Measurements from ENCODE around the gene MYOF. TPM values are rescaled to one million over a fixed set of nuclear protein-coding genes. Genes with fewer than 3 reads are reported as not detected.

MYOF gene, protein sequence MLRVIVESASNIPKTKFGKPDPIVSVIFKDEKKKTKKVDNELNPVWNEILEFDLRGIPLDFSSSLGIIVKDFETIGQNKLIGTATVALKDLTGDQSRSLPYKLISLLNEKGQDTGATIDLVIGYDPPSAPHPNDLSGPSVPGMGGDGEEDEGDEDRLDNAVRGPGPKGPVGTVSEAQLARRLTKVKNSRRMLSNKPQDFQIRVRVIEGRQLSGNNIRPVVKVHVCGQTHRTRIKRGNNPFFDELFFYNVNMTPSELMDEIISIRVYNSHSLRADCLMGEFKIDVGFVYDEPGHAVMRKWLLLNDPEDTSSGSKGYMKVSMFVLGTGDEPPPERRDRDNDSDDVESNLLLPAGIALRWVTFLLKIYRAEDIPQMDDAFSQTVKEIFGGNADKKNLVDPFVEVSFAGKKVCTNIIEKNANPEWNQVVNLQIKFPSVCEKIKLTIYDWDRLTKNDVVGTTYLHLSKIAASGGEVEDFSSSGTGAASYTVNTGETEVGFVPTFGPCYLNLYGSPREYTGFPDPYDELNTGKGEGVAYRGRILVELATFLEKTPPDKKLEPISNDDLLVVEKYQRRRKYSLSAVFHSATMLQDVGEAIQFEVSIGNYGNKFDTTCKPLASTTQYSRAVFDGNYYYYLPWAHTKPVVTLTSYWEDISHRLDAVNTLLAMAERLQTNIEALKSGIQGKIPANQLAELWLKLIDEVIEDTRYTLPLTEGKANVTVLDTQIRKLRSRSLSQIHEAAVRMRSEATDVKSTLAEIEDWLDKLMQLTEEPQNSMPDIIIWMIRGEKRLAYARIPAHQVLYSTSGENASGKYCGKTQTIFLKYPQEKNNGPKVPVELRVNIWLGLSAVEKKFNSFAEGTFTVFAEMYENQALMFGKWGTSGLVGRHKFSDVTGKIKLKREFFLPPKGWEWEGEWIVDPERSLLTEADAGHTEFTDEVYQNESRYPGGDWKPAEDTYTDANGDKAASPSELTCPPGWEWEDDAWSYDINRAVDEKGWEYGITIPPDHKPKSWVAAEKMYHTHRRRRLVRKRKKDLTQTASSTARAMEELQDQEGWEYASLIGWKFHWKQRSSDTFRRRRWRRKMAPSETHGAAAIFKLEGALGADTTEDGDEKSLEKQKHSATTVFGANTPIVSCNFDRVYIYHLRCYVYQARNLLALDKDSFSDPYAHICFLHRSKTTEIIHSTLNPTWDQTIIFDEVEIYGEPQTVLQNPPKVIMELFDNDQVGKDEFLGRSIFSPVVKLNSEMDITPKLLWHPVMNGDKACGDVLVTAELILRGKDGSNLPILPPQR (N-terminal part only)
- total RNA-seq, result 10 to 100 TPM; 24.3 to 33.0 TPM
- long read RNA-seq, partial matches to known transcripts, result 3 of 5 reads
- long read RNA-seq, other reads (novel, unspliced or antisense), result 2 of 5 reads

DNA sequence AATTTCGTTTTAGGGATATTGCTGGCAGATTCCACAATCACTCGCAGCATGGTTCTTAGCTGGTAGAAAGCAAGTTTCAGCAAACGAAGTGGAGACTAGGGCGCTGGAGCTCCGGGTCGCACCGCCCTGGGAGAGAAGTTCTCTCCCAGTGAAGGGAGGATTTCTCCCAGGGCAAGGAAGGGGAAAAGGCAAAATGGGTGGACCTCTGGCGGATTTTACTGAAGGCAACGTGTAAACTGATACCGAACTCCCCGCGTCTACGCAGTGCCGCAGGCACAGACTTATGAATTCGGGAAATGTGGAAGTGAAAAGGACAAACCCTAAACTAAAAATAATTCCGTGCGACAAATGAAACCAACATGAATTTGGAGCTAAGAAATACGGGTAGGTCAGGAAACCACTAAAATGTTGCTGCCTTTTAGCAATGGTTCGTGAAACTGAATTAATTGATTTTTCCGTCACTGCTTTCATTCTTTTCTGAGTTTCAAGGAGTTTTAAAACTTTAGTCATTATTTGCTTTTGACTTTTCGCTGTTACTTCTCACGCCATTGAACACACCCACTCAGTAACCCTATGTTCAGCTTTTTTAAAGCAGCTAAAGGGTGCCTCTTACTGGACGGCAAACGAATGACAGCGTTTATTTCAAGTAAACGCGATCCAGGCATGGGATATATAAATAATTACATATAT is at the start of gene MYOF:
Gene MYOF, minus strand, starts transcription at position 190 of the 690 bp plus-strand sequence. Its CDS starts 140 bp downstream, at position 50.
- DNase-seq (peak; percentile 58), ATAC-seq (peak; percentile 91)
- intact Hi-C loops (cut with DNase I), result loop anchor here (1.0 to 5.0 kb wide), 3 partner anchors 65 to 106 kb away; no protein-coding TSS in a partner anchor

DNA sequence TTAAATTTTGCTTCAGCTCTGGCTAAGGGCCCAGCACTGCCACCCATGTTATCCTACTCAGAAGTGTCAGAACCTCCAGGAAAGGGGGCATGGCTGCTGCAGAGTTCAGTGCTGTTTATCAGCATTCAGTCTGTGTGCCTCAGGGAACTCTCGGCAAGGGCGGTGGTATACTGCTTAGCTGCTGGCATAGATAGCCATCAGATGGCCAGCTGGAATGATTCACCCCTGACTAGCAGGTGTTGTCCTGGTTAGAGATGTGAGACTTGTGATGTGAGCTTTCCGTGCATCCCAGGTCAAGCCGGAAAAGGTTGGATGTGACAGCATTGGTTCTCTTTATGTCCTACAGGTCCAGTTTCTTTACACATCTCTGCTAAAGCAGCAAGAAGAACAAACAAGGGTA is 36.4 kb upstream of the MYOF start:
- no peak for DNase-seq
- intact Hi-C loops (cut with DNase I), result no loop called here
- no peak for ATAC-seq

DNA sequence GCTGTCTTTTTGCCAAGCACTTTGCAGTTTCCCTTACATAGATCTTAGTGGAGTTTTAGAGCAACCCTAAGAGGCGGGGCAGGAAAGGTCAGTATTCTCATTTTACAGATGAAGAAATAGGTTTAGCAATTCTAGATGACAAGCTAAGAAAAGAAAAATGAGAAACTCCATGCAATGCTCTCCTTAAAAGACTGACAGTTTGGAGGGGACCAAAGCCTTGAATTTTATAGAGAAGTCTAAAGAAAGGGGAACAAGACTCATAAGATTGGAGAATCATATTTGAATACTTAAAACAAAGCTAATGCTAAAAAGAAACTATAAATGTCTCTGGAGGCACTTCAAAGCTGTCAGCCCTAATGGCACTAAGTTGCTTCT is 33.9 kb upstream of the MYOF start:
- DNase-seq, result no peak
- intact Hi-C loops (cut with DNase I), result no loop called here
- ATAC-seq, result peak in 1 of 2 donors; percentile 55

DNA sequence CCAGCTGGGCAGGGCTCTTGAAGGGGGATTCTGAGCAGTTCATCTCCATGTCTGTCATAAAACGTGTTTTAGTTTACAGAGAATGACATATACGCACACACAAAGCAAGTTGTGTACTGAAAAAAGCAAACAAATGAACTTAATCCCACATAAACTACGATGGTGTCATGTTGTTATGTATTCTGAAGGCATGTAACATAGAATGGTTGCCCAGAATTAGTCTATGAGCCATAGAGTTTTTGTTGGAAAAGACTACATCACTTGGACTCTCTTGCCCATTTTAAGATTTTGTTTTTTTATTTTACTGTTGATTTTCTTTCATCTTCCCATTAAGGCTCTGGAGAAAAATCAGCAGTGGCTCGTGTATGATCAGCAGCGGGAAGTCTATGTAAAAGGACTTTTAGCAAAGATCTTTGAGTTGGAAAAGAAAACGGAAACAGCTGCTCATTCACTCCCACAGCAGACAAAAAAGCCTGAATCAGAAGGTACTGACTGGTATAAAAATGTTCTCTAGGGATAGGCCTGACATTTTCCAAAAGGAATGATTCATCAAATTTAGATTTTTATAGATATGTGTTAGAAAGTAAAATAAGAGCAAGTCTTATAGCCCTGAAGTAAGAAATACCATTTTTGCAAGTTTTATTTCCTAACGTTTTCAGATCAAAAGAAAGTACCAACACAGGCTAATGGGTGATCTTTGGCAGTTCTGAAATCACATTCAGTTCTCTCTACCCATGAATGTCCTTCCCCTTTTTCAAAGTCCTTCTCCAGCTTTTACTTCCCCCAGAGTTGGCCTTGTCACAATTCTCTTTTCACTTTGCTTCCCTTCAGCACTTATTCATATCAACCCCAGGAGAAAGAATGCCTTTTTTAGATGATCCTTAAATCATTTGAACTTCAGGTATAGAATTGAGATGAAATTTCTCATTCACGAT is 33.2 kb upstream of the MYOF start:
- intact Hi-C loops (cut with DNase I), result no loop called here
- DNase-seq, result no peak
- peak; percentile 50 to 83 for ATAC-seq

DNA sequence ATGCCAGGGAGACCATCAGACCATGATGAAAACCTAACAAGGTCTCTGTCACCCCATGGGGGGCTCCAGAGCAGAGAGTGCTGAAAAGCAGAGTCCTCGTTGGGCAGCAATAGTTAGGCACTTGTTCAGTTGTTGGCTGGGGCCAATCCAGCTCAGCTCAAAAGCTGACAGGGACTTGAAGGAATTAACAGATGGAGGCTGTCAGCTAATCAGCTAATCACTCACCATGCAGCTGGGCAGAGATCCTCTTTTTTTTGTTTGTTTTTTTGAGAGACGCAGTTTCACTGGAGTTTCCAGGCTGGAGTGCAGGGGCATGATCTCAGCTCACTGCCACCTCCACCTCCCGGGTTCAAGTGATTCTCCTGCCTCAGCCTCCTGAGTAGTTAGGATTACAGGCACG is 32.4 kb upstream of the MYOF start:
- ATAC-seq, result peak in 1 of 2 donors; percentile 22

DNA sequence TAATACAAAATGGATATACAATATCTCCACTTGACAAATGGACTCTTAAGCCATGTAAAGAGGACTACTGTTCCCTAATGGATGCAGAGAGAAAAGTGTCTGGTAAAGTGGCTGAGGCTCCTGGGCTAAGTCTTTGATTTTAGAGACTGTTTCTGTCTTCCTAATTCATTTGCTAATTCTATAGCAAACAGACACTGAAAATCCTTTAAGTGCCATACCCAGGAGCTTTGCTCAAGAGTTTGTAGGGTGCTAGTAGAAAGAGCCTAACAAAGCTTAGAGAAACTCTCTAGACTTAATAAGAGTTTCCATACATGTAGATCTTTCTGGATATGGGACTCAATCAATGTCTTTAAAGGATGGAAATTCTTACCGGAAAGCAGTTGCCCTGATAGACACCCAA is 31.0 kb upstream of the MYOF start:
- intact Hi-C loops (cut with DNase I), result no loop called here
- ATAC-seq (no peak), DNase-seq (no peak)

More for the DNA sequence above, 32.4 kb upstream of the MYOF start:
- DNase-seq, result no peak
- intact Hi-C loops (cut with DNase I), result no loop called here

DNA sequence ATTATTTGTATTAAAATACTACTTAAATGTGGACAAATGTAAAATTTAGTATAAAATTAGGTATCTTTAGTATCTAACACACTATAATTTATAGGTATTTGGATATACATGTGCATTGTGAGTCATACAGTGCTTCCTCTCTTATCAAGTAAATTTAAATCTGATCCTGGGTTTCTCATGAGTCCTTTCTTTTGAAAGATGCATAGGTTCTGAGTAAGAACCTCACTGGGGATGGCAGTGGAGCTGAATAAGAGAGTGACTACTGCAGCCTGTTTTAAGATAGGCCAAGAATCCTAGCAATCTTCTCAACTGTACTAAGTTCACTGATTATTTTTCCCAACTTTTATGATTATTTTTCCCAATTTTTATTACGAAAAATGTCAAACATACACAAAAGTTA is 30.4 kb upstream of the MYOF start:
- no peak for DNase-seq
- no peak for ATAC-seq
- intact Hi-C loops (cut with DNase I), result no loop called here

DNA sequence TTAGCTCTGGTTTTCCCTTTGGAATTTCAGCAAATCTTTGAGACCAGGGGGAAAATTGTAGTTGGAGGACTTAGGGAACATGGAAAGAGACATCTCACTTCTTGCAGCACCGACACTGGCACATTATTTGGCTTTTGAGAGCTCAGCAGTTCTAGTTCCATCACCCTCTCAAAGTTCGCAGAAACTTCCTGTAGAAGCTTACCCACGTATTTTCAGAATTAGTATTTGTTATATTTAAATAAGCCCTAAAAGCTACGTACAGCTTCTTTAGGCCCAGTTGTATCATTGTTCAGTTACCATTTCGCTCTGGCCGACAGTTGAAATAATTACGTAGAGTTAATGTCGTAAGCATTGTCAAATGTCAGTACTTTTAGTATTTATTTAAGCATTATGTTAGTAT is 27.7 kb upstream of the MYOF start:
- intact Hi-C loops (cut with DNase I), result no loop called here
- DNase-seq (no peak), ATAC-seq (no peak)

DNA sequence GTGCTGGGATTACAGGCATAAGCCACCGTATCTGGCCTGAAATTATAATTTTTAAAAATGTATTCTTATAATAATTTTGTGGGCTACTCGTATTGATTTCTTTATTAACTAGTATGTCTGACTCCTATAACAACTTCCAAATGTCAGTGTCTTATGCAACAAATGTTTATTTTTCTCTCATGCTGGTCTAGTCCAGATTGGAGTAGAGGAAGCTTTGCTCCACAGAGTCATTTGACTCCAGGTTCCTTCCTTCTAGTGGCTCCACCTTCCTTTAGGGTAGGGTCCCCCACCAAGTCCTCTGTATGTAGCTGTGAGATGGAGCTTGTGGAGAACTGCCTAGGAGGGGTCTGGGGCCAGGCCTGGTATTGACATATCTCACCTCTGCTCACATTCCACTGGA is 22.9 kb upstream of the MYOF start:
- DNase-seq (no peak), ATAC-seq (no peak)
- intact Hi-C loops (cut with DNase I), result no loop called here

DNA sequence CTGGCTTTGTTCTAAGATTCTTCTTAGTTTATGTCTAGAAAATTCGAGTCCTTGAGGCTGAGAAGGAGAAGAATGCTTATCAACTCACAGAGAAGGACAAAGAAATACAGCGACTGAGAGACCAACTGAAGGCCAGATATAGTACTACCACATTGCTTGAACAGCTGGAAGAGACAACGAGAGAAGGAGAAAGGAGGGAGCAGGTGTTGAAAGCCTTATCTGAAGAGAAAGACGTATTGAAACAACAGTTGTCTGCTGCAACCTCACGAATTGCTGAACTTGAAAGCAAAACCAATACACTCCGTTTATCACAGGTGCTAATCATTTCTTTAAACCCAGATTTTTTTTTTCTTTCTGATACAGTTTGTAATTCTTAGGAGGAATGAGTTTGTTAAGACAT is 20.9 kb upstream of the MYOF start:
- intact Hi-C loops (cut with DNase I), result no loop called here
- DNase-seq (no peak), ATAC-seq (peak in 1 of 2 donors; percentile 71)

DNA sequence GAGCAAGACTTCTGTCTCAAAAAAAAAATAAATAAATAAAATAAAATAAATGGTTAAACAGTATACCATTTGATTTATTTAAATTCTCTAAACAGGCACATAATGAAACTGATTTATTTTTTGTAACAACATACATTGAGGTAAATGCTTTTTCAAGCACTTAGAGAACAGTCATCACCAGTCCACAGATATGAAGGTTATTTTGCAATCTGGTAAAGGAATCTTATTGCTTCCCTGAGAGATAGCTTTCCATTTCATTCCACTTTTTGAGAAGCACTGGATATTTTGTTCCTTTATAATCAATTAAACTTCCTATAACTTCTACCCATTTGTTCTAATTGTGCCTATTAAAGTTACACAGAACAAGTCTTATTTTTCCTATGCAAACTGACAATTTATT is 19.5 kb upstream of the MYOF start:
- ATAC-seq, result no peak
- DNase-seq, result no peak
- intact Hi-C loops (cut with DNase I), result no loop called here

DNA sequence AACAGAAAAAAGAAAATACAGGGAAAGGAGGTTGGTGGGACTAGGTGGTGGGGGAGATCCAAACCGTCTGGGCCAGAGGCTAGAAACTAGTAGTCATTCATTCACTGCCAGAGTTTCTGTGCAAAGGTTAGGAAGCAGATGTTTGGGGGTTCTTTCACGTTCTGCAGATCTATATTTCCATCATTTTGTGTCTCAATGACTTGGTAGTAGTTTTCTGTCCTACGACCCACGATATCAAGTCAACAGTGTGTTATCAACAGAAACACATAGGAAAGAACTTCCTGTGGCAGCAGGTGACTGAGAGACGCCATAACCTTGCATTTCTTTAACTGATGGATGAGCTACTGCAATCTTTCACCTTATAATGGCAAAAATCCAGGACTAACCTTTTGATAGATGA is 16.0 kb upstream of the MYOF start:
- no peak for DNase-seq
- ATAC-seq, result no peak
- intact Hi-C loops (cut with DNase I), result no loop called here

DNA sequence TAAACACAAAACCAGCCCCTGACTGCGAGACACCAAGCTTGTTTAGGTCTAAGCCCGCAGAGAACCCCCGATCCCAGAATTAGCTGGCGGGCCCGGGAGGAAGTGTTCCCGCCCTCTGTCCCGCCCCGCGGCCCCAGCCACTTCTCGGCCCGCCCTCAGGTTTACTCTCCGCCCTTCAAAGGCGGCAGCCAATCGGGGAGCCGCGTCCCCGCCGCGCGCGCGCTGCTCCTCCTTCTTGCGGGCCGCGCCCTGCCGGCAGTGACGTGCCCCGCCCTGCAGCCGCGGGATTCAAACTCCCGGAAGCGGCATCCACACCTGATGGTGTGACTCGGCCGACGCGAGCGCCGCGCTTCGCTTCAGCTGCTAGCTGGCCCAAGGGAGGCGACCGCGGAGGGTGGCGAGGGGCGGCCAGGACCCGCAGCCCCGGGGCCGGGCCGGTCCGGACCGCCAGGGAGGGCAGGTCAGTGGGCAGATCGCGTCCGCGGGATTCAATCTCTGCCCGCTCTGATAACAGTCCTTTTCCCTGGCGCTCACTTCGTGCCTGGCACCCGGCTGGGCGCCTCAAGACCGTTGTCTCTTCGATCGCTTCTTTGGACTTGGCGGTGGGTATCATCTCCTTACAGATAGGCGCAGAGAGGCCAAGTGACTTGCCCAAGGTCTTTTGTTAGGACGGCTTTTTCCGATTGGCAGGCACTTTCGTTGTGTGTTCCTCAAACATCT is 14.3 kb upstream of the MYOF start, which contains the start of gene CEP55:
Gene CEP55, plus strand, starts transcription at position 291 of the 720 bp plus-strand sequence. CDS start 3,440 bp downstream, outside the sequence.
- intact Hi-C loops (cut with DNase I), result no loop called here
- DNase-seq (peak; percentile 96), ATAC-seq (peak; percentile 100)

DNA sequence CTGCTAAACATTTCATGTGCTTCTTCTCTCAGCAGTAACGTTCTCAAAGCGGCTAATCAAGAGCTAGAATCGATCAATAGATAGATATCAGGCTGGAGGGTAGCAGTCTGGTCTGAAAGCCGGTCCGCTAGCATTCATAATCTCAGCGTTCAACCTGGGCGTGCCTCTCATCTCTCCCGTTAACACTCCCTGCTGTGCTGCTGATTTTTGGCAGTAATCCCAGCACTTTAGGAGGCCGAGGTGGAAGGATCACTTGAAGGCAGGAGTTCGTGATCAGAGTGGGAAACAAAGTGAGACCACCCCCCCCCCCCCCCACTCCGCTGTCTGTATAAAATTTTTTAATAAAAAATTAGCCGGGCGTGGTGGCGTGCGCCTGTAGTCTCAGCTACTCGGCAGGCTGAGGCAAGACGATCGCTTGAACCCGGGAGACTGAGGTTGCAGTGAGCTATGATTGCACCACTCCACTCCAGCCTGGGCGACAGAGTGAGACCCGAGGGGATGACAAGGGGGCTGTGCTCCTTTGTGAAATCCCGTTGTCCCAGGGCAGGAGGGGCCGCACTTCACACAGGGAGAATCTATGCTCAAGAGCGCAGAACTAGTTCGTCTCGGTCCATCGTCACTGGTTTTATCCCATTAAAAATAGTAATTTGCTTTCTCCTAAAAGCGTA is 13.7 kb upstream of the MYOF start:
- ATAC-seq (peak; percentile 38 to 76), DNase-seq (peak; percentile 34)
- intact Hi-C loops (cut with DNase I), result no loop called here

DNA sequence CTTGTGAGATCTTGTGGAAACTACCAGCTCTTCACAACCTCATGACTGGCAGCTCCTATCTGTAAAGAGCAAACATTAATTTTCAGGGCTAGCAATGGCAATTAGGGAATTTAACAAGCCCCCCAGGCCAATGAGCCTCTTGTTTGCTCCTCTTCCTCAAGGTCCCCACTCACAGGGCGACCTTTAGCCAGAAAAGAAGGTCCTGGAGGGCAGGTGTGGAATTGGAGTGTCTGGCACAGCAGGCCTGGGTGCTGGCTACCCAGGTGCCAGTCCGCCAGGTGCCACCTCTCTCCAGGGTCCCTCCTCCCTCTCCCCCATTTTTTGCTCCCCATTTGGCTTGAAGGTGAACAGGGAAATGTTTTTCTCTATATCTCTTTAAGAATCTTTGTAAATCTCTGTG is 12.4 kb upstream of the MYOF start:
- ATAC-seq, result no peak
- intact Hi-C loops (cut with DNase I), result no loop called here
- no peak for DNase-seq

DNA sequence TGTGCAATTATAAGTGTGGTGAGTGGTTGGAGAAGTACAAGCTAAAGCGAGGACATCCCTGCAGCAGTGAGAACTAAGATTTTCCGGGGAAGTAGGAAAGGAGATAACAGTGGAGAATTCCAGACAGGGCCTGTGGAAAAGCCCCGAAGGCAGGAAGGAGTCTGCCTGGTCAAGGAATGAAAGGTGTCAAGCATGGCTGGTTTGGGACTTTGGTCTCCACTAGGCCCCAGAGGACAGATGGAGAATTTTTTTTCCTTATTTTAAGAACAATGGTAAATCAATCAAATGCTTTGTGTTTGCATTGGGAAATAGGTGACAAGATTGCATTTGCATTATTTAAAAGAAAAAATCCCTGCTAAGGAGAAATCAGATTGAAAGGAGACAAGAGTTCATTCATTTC is 11.0 kb upstream of the MYOF start:
- DNase-seq (no peak), ATAC-seq (no peak)
- intact Hi-C loops (cut with DNase I), result no loop called here

Measured in left cardiac atrium (tissue), 4 donors.